Activated CD4-positive, alpha-beta T cell treated with anti-CD3 and anti-CD28 coated beads, Interleukin-2, Interleukin-6, amounts not matched to agents 100 ng/mL and 50 ng/mL, durations not matched to agents 16 hours and 8 hours (primary cell): Measurements from ENCODE around the gene PTCD1.

Experiments
- DNase-seq: peaks from one replicate; pipeline ENCODE4 v3.0.0-alpha.2; 2020

PTCD1 gene

DNA sequence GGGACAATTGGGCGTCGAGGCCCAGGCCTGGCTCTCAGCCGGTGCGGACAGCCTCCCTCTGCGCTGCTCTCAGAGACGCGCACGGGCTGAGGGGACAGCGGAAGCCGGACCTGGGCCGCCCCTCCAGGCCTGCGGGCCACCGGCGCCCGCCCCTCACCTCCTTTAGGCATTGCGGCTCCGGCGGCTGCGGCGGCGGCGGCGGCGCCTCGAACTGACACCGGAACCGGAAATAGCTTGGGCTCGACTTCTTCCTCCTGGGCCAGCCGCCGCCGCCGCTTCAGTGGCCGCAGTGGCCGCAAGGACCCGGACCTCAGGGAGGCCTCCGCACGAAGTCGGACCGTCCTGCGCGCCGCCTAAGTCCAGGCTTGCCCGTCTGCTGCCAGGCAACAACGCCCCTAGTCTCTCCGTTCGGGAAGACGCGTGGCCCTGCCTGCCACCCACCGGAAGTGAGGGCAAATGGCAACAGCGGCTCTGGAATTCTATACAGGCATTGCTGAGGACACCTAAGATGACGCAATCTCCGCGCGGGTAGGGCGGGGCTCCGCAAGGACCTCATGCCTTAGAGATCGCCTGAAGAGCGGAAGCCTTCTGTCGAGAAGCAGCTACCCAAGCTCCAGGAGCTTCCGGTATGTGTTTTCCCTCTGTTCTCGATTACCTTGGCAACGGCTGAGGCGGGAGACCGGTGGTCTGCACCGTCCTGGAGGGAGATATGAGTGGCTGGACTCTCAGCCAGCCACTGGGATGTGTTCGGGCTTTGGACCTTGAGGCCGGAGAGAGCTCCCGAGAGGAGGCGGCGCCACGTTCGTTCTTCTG, 30.0 kb downstream of the PTCD1 start, which contains the start of the genes BUD31 and PDAP1:
BUD31 (plus strand) TSS at position 591 of the 813 bp plus-strand sequence. CDS start 2,124 bp downstream, outside the sequence.
PDAP1 (minus strand) TSS at position 219 of the 813 bp plus-strand sequence; CDS start at position 170, 49 bp downstream.
- peak; percentile 94 for DNase-seq

DNA sequence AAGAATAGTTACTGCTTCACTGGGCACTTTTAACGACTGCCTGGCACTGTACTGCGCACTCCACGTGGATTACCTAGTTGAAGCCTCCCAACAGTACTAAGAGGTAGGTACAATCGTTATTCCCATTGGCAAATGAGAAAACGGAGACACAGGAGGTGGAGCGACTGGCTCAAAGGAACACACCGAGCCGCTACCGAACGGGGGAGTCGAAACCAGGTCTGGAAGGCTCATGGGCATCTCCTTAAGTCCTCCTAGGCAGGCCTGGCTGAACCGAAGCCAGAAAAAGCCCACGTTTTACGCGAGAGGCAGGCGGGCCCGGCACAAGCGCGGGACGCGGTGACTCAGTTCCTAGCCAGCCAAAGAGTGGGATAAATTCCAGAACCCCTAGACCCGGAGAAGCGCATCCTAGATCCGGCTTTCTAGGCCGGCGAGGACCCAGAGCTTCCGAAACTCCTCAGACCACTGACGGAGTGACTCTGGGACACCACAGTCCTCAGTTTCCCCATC, 30.7 kb downstream of the PTCD1 start:
- no peak for DNase-seq

DNA sequence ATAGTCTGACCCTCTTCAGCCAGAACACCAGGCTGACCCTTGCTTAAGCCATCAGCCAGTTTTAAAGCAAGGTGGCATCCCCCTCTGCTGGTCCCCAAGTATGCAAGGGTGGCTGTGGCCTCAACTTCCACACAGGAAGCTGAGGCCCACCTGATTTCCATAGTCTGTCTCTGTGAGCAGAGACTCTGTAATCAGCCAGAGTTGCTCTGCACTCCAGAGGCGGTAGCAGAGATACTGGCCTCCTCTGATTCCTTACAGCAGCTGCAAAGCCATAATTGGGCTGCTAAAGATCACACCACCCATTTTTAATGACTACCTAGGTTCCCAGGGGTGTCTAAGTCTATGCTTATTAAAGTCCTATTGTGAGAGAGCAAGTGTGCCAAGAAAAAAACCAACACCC, 32.0 kb downstream of the PTCD1 start:
- no peak for DNase-seq

DNA sequence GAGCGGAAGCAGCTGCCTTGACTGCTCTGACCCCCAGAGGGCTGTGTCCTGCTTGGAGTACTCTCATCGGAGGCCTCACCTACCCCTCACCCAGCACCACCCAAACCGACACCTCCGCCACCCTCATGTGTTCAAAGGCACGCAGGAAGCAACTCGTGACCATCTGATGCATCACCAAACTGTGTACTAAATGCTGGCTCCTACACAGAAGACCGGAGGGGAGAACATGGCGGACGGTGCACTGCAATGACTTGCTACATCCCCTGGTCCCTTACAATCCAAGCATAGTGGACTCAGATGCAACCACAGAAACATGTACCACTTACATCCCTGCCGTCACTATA, 33.6 kb downstream of the PTCD1 start:
- no peak for DNase-seq

DNA sequence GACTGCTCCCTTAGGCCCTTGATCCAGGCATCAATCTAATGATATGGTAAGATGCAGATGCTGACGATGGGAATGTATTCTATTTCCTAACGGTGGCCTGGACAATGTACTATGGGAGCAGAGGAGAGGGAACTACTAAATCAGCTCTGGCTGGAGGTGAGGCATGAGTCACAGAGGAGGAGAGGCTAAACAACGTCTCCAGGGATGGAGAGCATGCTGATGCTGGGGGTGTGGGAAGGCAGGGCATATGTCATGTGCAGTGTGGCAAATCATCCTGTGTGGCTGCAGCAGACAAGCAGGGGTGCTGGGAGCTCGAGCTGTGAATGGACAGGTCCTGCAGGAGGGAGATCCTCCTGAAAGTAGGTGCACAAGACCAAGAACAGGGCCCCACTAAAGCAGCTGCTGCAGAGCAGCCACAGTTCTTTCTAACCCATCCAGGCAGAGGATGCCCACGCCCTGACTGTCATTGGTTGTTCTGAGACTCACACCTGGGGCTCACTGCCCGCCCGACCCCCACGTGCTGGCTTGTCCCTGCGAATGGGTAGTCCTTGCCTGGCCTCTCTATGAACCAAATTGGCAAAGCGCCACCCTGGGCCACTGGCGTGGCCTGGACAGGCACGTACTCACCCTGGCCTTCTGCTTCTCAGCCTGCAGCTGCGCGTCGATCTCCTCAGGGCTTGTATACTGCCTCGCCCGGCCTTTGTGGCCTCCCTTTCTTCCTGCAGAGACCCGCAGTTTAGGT, 34.2 kb downstream of the PTCD1 start:
- no peak for DNase-seq

DNA sequence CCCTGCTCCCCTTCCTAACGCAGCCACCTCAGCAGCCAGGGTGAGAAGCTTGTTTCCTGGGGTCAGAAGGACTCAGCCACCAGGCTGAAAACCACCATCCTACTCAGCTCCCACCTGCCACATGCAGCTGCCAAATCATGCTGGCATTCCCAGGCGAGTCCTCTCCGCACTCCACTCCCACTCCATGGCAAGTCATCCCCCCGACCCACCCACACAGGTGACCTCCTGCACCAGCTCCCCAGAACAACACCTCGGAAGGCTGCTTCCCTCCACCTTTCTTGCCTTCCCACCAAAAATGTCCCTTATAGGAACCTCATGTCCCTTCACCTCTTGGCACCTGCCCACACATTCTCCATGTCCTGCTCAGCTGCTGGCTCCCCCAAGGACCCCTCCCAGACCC, 34.8 kb downstream of the PTCD1 start:
- no peak for DNase-seq

DNA sequence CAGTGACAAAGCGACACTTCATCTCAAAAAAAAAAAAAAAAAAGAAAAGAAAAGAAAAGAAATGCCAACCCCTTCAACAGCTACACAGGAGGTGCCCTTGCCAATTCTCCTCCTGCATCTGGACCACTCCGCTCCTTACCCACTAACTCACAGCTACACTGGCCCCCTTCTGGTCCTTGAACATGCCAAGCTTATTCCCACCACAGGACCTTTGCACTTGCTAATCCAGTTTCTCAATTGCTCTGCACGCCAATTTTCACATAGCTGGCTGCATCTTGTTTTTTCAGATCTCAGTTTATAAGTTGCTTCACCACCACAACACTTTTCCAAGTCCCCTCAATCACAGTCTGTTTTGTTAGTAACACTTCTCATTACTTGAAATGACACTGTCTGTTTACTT, 35.7 kb downstream of the PTCD1 start:
- no peak for DNase-seq

DNA sequence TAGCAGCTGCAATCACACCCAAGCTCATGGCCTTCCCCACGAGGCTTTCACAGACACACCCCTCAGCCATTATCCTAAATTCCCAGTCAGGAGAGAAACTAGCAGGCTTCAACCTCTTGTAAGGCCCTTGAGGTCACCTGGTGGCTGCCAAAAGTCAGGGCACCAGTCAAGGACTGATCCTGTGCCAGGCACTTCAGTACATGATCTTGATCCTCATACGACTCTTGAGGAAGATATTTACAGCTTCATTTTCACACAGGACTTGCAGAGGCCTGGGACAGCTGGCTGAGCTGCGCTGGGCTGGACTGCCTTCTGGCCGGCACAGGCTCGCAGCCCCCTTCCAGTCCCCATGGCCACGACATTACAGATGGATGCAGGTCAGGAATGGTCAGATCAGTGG, 39.0 kb downstream of the PTCD1 start:
- no peak for DNase-seq

DNA sequence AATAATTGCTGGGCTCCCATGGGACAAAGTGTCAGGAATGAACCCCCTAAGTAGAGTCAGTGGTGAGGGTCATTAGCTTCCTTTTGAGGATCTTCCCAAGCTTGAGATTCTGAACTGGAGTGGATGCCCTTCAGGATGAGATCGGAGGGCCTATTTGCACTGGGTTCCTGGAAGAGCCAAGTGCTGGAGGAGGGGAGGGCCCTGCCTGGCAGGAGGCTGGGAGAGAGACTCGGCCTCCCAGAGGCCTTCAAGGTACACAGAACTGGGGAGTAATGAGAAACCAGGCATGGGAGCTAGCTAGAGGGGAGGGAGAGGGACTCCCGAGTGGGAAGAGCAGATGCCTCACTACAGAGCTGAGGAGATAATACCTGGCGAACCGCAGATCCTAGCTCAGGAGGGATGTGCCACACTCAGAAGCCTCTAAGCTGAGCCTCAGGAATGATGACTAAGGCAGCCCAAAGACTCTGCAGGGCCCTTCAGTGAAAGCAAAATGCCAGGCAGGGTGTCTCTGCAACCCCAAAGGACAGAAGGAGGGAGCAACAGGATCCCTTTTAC, 39.6 kb downstream of the PTCD1 start:
- no peak for DNase-seq

DNA sequence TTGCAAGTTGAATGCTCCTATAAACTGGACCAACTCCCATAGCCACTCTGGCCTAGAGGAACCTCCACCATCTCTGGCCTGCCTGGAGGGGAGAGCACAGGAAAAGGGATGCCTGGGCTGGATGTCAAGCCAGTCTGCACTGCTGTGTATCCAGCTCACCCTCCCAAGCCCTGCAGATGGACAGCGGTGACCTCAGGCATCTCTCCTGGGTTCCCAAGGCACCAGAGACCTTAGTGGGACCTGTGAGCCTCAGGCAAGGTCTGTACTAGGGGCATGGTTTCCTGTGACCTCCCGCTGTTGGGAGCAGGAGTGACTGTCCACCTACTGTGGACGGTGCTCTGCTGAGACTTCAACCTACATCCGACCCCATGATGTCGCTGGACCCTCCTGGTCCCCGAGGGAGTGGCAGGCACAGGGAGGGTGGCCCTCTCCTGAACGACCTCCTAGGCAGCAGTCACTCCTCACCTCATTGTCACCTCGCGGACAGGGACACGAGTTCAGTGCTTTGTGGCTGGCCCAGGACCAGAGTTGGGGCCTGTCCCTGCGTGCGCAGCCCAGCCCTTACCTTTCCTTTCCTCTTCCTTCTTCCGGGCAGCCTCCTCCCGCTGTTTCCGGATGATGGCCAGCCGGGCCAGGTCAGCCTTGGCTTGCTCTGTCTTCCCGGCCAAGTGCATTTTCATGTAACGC, 41.2 kb downstream of the PTCD1 start:
- no peak for DNase-seq

DNA sequence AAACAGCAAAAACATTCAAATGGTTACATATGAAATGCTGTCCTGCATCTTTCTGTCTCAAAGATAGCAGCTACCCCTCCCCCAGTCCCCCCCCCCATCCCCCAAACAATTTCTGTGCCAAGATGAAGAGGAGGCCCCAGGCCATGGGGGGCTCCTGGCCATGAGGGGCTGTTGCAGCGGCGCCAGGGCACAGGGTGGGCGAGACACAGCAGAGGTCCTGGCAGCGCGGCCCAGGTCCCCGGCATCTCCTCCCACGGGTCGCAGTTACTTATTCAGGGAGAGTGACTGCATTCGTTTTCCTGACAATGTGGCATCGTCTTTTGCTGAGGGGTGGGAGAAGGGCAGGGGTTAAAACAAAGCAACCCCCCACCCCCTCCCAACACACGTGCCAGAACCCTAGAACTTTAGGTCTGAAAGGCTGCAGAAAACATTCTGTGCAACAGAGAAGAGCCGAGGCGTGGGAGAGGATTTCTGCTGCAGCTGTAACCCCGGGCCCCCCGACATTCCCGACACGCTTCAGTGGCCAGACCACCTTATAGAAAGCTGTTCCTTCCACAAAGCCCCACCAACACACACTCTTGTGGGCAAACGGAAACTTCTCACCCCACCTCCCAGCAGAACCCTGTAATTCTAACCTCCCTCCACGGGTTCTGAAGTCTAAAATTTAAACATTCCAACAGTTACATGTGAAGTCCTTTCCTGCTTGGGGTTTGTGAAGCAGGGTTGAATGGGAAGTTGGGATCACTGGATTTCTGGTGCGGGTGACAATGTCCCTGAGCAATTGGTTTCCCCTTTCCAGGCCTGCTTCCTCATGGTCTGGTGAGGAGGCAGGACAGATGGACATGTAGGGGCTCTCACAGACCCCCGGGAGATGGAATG, 41.9 kb downstream of the PTCD1 start:
- DNase-seq, result no peak

DNA sequence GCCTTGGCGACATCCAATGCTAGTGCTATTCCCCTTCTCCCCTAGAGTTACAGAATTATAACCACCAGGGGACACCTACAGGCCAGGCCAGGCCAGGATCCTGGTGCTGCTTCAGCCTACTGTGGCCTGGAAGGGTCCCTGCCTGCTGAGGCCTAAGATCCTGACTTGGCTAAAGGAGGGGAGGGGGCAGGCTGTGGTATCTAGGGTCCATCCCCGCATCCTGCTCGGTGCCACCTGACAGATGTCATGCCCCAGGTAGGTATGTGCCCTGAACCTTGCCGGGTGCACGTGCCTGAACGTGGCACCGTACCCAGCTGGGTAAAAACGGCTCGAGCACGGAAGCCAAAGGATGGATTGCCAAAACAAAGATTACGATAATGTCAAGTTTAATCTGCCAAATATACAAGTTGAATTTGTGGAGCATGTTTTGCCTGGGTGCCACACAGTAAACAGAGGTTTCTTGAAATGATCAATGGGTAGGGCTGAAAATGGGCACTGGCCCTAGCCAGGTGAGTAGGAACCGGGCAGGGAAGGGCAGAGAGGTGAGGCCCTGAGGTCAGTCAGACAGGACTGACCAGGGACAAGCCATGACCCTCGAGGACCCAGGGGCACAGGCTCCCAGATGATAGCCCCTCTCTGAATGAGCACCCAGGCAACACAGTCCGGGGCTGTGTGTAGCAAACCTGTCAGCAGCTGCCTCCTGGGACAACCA, 42.8 kb downstream of the PTCD1 start:
- no peak for DNase-seq

DNA sequence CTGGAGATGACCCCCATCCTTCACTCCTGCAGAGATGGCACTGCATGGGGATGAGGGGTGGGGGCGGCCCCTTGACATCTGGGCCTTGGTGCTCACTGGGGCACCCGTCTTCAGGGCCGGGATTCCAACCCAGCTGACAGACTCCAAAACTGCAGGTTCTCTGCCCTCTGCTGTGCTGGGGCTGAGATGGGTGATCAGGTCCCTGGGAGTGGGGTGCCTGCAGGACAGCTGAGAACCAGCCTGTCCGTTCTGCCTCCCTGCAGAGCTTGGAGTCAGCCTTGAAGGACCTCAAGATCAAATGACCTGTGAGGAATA, 44.5 kb downstream of the PTCD1 start:
- no peak for DNase-seq

DNA sequence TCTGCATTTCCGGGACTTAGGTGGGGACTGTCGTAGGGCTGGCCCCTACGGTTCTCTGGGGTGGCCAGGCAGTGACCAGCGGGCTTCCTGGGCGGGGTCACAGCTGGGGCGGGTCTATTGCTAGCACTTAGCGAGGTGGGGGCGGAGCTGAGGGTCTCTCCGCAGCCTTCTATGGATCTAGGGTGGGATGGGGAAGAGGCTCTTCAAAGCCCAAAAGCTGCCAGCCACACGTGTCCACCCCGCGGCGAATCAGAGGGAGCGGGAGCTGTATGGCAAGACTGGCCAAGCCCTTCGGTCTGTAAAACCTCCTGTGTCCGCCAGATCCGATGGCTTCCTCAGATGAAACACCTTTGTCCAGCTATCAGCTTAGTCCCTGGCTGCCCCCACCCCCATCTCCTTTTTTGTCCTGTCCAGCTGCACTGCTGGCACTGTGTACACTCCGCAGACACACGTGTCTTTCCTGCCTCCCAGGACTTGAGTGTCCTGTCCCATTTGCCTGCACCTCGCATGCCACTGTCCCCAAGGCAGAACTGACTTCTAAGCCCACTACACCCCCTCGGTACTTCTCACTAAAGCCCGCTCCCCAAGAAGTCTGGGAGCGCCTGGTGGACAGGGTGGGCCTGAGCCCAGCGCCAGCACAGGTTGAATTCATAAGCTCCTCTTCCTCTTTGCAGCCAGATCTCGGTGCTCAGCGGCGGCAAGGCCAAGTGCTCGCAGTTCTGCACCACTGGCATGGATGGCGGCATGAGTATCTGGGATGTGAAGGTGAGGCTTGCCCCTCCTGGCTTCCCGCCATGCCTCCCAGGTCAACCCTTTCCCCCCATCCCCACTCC, 45.0 kb downstream of the PTCD1 start:
- no peak for DNase-seq

DNA sequence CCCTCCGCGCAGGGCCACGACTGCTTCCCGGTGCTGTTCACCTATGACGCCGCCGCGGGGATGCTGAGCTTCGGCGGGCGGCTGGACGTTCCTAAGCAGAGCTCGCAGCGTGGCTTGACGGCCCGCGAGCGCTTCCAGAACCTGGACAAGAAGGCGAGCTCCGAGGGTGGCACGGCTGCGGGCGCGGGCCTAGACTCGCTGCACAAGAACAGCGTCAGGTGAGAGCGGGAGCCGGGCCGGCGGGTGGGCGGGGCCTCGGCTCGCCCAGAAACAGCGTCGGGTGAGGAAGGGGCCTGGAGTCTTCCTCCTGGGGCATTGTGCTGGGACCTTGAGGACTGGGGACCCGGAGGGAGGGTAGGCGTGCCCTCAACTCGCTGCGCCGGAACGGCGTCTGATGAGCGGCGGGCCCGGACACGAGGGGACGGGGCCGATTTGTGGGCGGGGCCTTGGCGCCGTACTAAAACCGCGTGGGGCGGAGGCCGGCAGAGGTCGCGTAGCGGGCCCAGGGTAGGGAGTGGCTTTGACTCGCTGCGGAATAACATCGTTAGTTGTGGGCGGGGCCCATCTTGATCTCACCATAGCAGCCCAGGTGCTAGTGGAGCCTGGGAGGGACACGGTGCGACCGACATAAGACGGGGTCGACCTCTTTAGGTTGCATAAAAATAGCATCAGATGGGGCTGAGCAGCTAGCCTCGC, 45.8 kb downstream of the PTCD1 start:
- peak; percentile 84 for DNase-seq

DNA sequence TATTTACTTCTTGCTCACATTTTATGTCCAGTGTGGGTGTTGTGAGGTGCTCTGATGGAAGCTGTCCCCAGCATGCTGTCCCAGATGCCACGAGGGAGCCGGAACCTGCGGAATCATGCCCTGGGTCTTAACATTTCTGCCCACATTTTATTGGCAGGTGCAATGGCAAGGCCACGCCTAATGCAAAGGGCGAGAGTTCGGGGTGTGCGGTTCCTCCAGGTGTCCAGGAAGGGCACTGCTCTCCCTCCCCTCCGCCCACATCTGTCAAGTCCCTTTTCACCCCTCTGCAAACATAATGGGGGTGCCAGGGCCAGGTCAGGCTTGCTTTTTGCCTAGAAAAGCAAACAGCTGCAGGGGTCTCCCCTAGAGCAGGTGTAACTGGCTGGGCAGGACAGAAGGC, 46.6 kb downstream of the PTCD1 start:
- DNase-seq, result no peak

DNA sequence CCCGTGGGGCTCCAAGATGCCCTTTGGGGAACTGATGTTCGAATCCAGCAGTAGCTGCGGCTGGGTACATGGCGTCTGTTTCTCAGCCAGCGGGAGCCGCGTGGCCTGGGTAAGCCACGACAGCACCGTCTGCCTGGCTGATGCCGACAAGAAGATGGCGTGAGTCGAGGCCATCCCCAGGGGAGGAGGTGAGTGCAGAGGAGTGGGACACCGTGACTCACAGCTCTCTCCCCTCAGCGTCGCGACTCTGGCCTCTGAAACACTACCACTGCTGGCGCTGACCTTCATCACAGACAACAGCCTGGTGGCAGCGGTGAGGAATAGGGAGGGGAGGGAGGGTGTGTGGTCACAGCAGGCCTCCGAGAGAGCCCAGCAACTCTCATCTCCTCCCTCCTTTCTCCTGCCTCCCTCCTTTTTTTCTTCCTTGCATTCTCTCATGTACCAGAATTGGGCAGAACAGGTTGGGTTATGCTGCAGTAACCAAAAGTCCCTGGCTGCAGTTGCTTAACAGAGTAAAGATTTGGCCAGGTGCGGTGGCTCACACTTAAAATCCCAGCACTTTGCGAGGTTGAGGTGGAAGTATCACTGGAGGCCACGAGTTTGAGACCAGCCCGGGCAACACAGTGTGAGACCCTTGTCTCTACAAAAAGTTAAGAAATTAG, 47.5 kb downstream of the PTCD1 start:
- no peak for DNase-seq

DNA sequence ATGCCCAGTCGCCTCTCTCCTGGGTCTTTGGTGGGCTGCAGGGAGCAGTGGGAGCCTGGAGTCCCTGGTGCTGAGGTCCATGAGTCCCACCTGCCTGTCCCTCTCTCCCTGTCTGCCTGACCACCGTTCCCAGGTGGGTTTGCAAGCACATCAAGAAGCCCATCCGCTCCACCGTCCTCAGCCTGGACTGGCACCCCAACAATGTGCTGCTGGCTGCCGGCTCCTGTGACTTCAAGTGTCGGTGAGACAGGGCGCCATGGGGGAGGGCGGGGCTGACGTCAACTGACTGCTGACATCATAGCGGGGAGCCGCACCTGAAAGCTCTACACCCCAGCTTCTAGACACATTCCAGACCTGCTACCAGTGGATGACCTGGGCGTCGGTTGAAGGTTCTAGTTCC, 48.8 kb downstream of the PTCD1 start:
- no peak for DNase-seq

DNA sequence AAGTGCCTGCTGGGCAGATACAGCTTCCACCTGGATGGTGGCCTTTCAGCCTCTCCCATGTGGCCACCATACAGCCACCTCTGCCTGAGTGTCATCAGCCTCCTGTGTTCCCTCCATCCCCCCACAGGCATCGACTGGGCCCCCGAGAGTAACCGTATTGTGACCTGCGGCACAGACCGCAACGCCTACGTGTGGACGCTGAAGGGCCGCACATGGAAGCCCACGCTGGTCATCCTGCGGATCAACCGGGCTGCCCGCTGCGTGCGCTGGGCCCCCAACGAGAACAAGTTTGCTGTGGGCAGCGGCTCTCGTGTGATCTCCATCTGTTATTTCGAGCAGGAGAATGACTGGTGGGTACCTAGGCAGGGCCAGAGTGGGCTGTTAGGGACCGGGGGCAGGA, 50.7 kb downstream of the PTCD1 start:
- DNase-seq, result no peak
